A549 (cell line): ENCODE results near the gene CDC42EP5. TPM values are rescaled to one million over a fixed set of nuclear protein-coding genes. Genes with fewer than 3 reads are reported as not detected.

Source experiments
- ATAC-seq, 2 experiments: fragments of 200-7000 bp in 1 of 2; fragments of >200 bp in 1 of 2; cut with Nextera tagmentation in 1 of 2; cut with Tn5 transposase in 1 of 2; 3 replicates each; pipeline versions ENCODE4 v1.8.0 to v1.9.1; 2018 to 2020; ENCODE audit warnings: mild to moderate bottlenecking in 1 of 2, moderate library complexity in 1 of 2
- CTCF ChIA-PET: fragments of 300-600 bp; sonication (Branson Sonifier 250); formaldehyde crosslinking; extraction: SDS; loops from one replicate; lab custom pipeline; 2021; ENCODE audit warnings: antibody characterized with exemption, inconsistent platforms; lab: Yijun Ruan, JAX
- POLR2A ChIA-PET: fragments of 350-600 bp; formaldehyde crosslinking; extraction: SDS; loops from one replicate; lab custom pipeline; 2021; ENCODE audit warnings: antibody characterized with exemption, inconsistent platforms; lab: Yijun Ruan, JAX
- DNase-seq, 2 experiments: peaks; one replicate each; pipeline versions ENCODE4 v3.0.0 to v3.0.0-alpha.2; 2011 to 2016; ENCODE audit warnings: low read depth in 1 of 2, low spot score in 1 of 2
- FAIRE-seq: peaks from 2 replicates; lab custom pipeline; 2011; peaks lifted over from hg19 to GRCh38; lab: Jason Lieb, UNC
- H3K27ac ChIP-seq, 2 experiments: fragments of >200 bp; sonication (Bioruptor Twin); formaldehyde crosslinking; 3 replicates each; pipeline ENCODE4 v1.5.1; 2016 to 2017
- H3K4me1 ChIP-seq: fragments of >200 bp; sonication (Bioruptor Twin); formaldehyde crosslinking; 3 replicates; pipeline ENCODE4 v1.6.1; 2016
- H3K4me2 ChIP-seq: fragments of >200 bp; sonication (Bioruptor Twin); formaldehyde crosslinking; 3 replicates; pipeline ENCODE4 v1.6.1; 2016
- H3K4me3 ChIP-seq: fragments of >200 bp; sonication (Bioruptor Twin); formaldehyde crosslinking; 3 replicates; pipeline ENCODE4 v1.5.1; 2016
- H3K9me3 ChIP-seq: fragments of >200 bp; sonication (Bioruptor Twin); formaldehyde crosslinking; 3 replicates; pipeline ENCODE4 v1.6.1; 2016
- CHD2 ChIP-seq: fragments of 150-350 bp; IDR thresholded peaks from 2 replicates; pipeline ENCODE4 v1.6.1; 2014; ENCODE audit warnings: low read length; ENCODE audit not compliant: partially characterized antibody
- E2F6 ChIP-seq: IDR thresholded peaks from 2 replicates; pipeline ENCODE4 v1.6.1; 2012; ENCODE audit warnings: low read depth, borderline replicate concordance
- ELK1 ChIP-seq: fragments of 150-350 bp; IDR thresholded peaks from 2 replicates; pipeline ENCODE4 v1.6.1; 2014; ENCODE audit warnings: low read depth, mild to moderate bottlenecking, low read length
- HDAC2 ChIP-seq: fragments of 200-600 bp; sonication (generic); IDR thresholded peaks from 2 replicates; pipeline ENCODE4 v1.6.1; 2016
- HOXA7 ChIP-seq: fragments of 250-450 bp; sonication (Bioruptor Pico); IDR thresholded peaks from 2 replicates; pipeline ENCODE4 v1.5.0; 2020; ENCODE audit warnings: mild to moderate bottlenecking, moderate library complexity
- HOXB5 ChIP-seq: fragments of 250-450 bp; sonication (Bioruptor Pico); IDR thresholded peaks from 2 replicates; pipeline ENCODE4 v1.5.0; 2020; ENCODE audit warnings: mild to moderate bottlenecking, moderate library complexity
- JUNB ChIP-seq: fragments of >200 bp; sonication (Bioruptor Twin); formaldehyde crosslinking; IDR thresholded peaks from 2 replicates; pipeline ENCODE4 v1.6.1; 2016
- MAFK ChIP-seq: fragments of 450-650 bp; IDR thresholded peaks from 2 replicates; pipeline ENCODE4 v1.6.1; 2014; ENCODE audit not compliant: partially characterized antibody
- NFE2L2 ChIP-seq: fragments of 150-350 bp; conservative IDR thresholded peaks from 2 replicates; pipeline ENCODE4 v1.6.1; 2014; ENCODE audit warnings: low read length
- NR3C1 ChIP-seq: fragments of >200 bp; sonication (Bioruptor Twin); formaldehyde crosslinking; IDR thresholded peaks from 3 replicates; pipeline ENCODE4 v1.6.1; 2017
- PHF8 ChIP-seq: fragments of 200-600 bp; sonication (generic); IDR thresholded peaks from 2 replicates; pipeline ENCODE4 v1.6.1; 2016; ENCODE audit warnings: low read depth, mild to moderate bottlenecking, antibody characterized with exemption, moderate library complexity, borderline replicate concordance
- POLR2AphosphoS2 ChIP-seq: conservative IDR thresholded peaks from 2 replicates; pipeline ENCODE4 v1.6.1; 2012; ENCODE audit warnings: low read length, improper control_type of control experiment, inconsistent platforms
- RARB ChIP-seq: fragments of 250-450 bp; sonication (Bioruptor Pico); IDR thresholded peaks from 2 replicates; pipeline ENCODE4 v1.8.0; 2021; ENCODE audit warnings: mild to moderate bottlenecking, moderate library complexity
- REST ChIP-seq: fragments of 200-600 bp; sonication (generic); IDR thresholded peaks from 2 replicates; pipeline ENCODE4 v1.6.1; 2016; ENCODE audit warnings: antibody characterized with exemption, mild to moderate bottlenecking, moderate library complexity
- ZFP36 ChIP-seq: fragments of 450-650 bp; IDR thresholded peaks from 2 replicates; pipeline ENCODE4 v1.6.1; 2014; ENCODE audit warnings: borderline replicate concordance; ENCODE audit not compliant: partially characterized antibody
- ZNF302 ChIP-seq: fragments of 250-450 bp; sonication (Bioruptor Pico); IDR thresholded peaks from 2 replicates; pipeline ENCODE4 v1.9.0; 2021; ENCODE audit warnings: inconsistent platforms, mild to moderate bottlenecking, moderate library complexity
- WGBS: methylation state at CpG from one replicate; pipeline ENCODE4 v1.1.6; 2017; ENCODE audit errors: missing lambda C conversion rate; 5-methylcytosine and 5-hydroxymethylcytosine counted together
- polyA plus RNA-seq, 4 experiments: library from polyadenylated mRNA; depleted of rRNA in 3 of 4; stranded (reverse); fragments of >200 nt; fragmentation: RNase III in 1 of 4; extraction: RNeasy Plus Mini Kit Qiagen cat#74134 plus additional on column Dnase treatment in 1 of 4; gene quantifications; 2 replicates in 3 of 4; 3 replicates in 1 of 4; pipeline ENCODE4 v1.2.3, GENCODE V29; 2011 to 2017

Gene CDC42EP5
- polyA plus RNA-seq, 2 of the 4 experiments (the other 2 are of a cell fraction), result not detected

DNA sequence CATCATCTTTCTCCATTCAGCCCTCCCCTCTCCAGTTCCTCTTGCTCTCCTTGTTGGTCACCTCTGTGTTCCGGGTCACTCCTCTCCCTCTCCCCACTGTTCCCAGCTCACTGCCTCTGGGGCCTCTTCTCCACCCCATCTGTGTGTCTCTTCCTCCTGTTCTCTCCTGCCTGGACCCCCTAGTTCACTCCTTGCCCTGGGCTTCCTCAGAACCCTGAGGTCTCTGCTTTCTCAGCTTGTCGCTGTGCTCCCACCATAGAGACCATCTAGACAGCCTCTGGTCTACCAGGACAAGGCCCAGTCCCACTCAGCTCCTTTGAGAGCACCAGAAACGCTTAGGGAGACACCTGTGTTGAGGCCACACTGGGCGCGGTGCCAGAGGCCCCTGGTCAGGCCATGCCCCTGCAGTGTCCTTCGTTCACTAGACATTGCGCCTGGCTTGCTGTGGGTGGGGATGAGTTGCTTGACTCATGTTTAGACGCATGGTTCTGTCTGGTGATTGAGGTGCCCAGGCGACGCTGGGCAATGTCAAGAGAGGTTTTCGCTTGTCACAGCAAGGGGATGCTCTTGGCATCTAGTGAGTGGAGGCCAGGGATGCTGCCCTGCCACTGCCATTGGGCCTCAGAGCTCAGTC is 14.3 kb downstream of the CDC42EP5 start:
- Histone ChIP-seq H3K27ac (no peak overlapping the region), H3K4me1 (peaks cover 27% of the 10 kb centered on the region)
- CTCF ChIA-PET, result interaction anchor here (0.9 to 2.0 kb wide), 3 partner anchors 10 to 13 kb away, joined by 3 to 4 read pairs (median 3); partner anchors contain the start of gene LENG8
- TF ChIP-seq ZNF302 (no peak), HOXB5 (no peak), ZFP36 (no peak), NR3C1 (no peak), ELK1 (no peak), CHD2 (no peak), MAFK (no peak), RARB (CRISPR knock-in tag) (no peak), HOXA7 (CRISPR knock-in tag) (no peak), PHF8 (no peak), REST (no peak), E2F6 (no peak), HDAC2 (no peak), NFE2L2 (no peak)
- TF ChIP-seq, all 56 proteins: peak for 0
- WGBS, result 91% methylated on average over 11 of the region's 11 CpGs
- Histone ChIP-seq H3K9me3 (no peaks in the 10 kb centered on the region), H3K4me2 (no peak overlapping the region), H3K4me3 (no peak overlapping the region)
- DNase-seq, result no peak
- no peak for ATAC-seq
- POLR2A ChIA-PET, result interaction anchor here (7.1 kb wide), 1 partner anchor 9 kb away, joined by 130 read pairs; the partner anchor contains the start of gene LENG8
- FAIRE-seq, result no peak

DNA sequence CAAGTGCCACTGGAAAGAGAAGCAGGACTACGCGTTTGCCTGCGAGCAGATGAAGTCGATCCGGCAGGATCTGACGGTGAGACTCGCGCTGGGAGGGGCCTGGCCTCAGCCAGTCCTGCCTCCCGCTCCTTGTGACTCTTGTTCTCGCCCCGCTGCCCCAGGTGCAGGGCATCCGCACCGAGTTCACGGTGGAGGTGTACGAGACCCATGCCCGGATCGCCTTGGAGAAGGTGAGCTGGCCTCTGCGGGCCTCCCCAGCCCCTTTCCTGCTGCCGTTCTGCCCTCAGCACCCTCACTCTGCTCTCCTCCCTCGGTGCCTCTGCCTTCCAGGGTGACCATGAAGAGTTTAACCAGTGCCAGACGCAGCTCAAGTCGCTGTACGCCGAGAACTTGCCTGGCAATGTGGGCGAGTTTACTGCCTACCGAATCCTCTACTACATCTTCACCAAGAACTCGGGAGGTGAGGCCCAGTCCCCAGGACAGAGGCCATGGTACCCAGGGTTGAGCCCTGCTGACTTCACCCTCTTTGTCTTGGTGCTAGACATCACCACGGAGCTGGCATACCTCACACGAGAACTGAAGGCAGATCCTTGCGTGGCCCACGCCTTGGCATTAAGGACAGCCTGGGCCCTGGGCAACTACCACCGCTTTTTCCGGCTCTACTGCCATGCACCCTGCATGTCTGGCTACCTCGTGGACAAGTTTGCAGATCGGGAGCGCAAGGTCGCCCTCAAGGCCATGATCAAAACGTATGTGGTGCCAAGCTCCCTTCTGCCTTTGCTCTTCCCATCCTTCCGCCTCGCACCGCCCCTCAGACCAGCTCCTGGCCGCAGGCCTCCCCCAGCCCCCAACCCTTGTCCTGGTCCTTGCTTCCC is 15.1 kb downstream of the CDC42EP5 start:
- Histone ChIP-seq H3K4me1 (peaks cover 27% of the 10 kb centered on the region), H3K4me3 (no peak overlapping the region), H3K27ac (no peak overlapping the region), H3K4me2 (no peak overlapping the region), H3K9me3 (no peaks in the 10 kb centered on the region)
- no peak for DNase-seq
- WGBS, result 94% methylated on average over 42 of the region's 42 CpGs
- TF ChIP-seq JUNB (no peak), HOXA7 (CRISPR knock-in tag) (no peak), POLR2AphosphoS2 (0 out of 2 replicates have a peak, but pooled peaks have one; percentile 25)
- no peak for FAIRE-seq
- ATAC-seq, result no peak
- POLR2A ChIA-PET, result interaction anchor here (7.1 kb wide), 1 partner anchor 9 kb away, joined by 130 read pairs; the partner anchor contains the start of gene LENG8
- CTCF ChIA-PET, result interaction anchor here (0.9 to 2.0 kb wide), 3 partner anchors 10 to 20 kb away, joined by 3 to 4 read pairs (median 3); no protein-coding TSS in a partner anchor
